ENCODE data around the gene EMX2.

EMX2 gene

GRCh38 chr10:117544711-117545140 is 2.2 kb downstream of the EMX2 start:
- DNase-seq (ENCODE audit: low spot score) = no peak

- no peak for DNase-seq (ENCODE audit: low spot score)
Measured at GRCh38 chr10:117545141-117546019, 2.8 kb downstream of the EMX2 start.

GRCh38 chr10:117546020-117546580 is 3.6 kb downstream of the EMX2 start:
- no peak for DNase-seq (ENCODE audit: low spot score)

DNA sequence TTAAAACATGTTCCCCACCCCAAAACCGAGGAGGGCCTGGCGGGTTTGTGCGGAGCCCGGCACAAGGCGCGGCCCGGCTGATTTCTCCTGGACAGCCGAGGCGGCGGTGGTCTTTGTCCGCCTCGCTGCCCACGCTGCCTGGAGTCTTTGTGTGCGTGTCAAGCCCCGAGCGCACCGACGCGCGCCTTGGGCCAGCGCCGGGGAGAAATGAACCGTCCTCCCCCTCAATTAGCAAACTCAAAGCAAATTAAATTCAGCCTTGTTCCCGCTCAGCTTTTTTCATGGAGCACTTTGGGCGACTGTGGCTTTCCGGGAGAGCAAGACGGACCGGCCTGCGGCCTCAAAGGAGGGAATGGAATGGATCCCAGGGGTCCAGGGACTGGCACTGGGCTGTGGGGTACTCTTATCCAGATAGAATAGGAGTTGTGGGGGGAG is 4.1 kb downstream of the EMX2 start:
- DNase-seq (ENCODE audit: low spot score) = no peak

DNA sequence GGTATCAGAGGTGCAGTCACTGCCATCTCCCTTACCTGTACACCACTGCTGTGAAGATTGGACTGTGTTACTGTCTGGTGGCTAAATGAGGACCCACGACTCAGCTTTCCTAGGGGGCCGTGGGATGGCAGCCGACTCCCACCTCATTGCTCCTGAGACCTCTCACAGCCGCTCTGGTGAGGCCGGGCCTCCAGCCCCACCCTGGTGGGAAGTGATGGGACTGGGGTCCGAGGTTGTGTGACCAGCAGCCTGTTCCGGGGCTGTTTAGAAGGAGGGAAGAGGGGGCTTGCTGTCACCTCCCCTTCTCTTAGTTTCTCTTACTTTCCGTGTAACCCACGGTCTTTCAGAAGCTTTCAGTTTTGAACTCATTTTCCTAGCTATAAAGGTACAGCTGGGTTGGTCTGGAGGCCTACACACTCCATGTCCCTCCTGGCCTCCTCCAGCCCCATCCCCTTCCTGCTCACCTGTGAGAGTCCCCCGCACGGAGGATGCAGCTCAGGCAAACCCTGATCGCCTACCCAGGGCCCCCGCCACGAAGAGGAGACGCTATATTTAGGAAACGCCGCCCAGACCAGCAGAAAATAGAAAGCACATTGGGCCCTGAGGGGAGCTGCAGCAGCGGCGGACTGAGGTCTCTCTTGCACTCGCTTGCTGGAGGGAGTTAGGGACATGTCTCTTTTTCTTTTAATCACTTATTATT is 4.6 kb downstream of the EMX2 start:
- DNase-seq (ENCODE audit: low spot score) = no peak

- DNase-seq (ENCODE audit: low spot score) = no peak
Measured at GRCh38 chr10:117547716-117548668, 5.4 kb downstream of the EMX2 start.

- no peak for DNase-seq (ENCODE audit: low spot score)
Measured at GRCh38 chr10:117549100-117549585, 6.6 kb downstream of the EMX2 start.

- no peak for DNase-seq (ENCODE audit: low spot score)
Measured at GRCh38 chr10:117550076-117550475, 7.5 kb downstream of the EMX2 start.

DNA sequence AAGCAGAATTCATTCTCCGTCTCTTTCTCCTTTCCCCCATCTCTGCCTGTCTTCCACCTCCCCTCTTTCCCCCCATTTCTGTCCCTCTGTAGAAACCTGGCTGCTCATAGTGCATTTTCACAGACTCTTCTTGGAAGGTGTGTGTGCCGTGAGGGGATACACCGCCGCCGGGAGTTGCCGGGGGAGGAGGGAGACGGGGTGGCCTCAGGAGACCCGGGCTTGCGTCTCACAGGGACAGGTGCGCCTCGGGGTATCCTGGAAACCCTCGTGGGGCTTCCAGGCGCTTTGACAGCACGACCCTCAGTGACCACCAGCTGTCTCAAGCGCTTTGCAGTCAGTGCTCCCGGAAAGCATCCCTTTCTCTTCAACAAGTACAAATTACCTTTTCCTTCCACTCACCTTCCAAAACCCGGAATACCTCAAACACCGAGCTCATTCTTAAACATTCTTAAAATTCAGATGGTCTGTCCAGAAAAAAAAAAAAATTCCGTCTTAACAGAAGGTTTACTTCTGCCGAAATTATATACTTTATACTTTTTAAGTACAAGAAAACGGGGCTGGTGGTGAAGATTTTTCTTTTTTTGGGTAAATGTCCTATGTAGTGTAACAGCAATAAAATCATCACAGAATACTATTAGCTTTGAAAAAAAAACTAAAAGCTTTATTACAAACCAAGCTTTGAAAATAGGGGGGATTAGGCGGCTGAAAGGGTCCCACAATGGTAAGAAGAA is 8.2 kb downstream of the EMX2 start:
- DNase-seq (ENCODE audit: low spot score) = no peak

- DNase-seq (ENCODE audit: low spot score) = no peak
Measured at GRCh38 chr10:117551330-117552155, 9.0 kb downstream of the EMX2 start.

GRCh38 chr10:117552156-117552631 is 9.6 kb downstream of the EMX2 start:
- DNase-seq (ENCODE audit: low spot score) = no peak

- no peak for DNase-seq (ENCODE audit: low spot score)
Measured at GRCh38 chr10:117552701-117553141, 10.2 kb downstream of the EMX2 start.

GRCh38 chr10:117553142-117553814 is 10.7 kb downstream of the EMX2 start:
- no peak for DNase-seq (ENCODE audit: low spot score)

DNA sequence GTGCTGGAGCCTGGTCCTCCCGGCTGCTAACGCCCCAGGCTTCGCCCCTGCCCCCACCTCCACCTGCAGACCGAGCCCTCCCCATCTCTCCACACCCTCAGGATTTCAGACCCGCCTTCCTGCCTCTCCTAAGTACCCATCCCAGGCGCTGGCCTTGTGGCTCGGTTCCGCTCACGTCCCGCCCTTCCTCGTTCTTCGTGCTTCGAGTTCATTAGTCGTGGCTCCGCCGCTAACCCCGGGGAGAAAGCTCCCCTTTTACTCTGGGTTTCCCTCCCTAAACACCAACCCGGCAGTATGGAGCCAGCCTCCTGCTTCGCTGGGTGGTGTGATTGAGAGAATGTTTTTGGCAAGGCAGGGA is 11.2 kb downstream of the EMX2 start:
- DNase-seq (ENCODE audit: low spot score) = no peak

- no peak for DNase-seq (ENCODE audit: low spot score)
Measured at GRCh38 chr10:117554241-117554814, 11.8 kb downstream of the EMX2 start.

DNA sequence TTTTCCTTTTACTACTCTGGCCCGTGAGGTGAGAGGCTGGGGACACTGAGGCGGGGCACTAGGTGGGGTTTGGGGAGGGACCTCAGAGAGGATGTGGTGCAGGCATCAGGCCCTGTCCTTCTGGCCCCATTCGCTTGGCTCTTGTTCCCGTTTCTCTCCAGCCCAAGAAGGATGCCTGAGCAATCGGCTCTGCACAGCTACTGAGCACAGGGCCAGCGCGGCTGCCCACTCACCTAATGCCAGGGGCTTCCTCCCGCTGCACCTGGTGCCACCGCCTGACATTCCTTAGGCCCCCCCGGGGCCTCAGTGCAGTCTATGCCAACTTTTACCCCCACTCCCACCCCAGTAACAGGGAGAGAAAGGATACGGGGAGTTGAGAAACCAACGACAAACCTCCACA is 12.5 kb downstream of the EMX2 start:
- DNase-seq (ENCODE audit: low spot score) = no peak

DNA sequence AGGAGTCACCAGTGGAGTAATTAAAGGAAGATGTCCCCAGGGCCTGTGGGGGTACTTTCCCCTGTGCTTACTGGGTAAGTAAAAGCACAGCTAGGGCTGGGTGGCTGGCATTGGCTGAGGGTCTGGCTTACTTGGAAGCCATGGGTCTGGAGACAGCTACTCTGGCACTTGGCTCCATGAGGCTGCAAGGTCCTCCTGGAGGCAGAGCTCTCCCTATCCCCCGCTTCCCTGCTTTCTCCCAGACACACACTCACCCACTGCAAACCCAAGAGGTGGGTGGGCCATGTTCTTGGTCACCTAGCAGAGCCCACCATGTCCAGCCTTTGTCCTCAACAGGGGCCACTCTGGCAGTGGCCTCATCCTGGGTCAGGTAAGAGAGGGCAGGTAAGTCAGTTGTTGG is 13.3 kb downstream of the EMX2 start:
- no peak for DNase-seq (ENCODE audit: low spot score)

DNA sequence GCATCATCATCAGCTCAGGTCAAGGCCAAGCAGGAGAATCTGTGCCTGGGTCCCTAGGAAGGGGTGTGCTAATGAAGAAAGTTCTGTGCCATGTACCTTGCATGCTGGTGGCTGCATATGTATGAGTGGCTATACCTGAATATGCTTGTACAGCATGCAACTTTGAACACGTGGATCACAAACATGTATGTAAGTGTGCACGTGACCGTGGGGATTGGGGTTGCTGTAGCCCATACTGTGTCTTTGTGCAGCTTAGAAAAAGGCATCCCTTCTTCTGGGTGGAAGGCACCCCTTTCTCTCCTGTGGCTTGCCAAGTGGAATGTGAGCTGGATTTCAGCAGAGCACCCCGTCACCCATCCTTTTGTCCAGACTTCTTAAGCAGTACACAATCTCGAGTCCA is 13.8 kb downstream of the EMX2 start:
- no peak for DNase-seq (ENCODE audit: low spot score)

- no peak for DNase-seq (ENCODE audit: low spot score)
Measured at GRCh38 chr10:117559712-117560111, 17.2 kb downstream of the EMX2 start.

All from kidney capillary endothelial cell (primary cell).